Neural crest cell (in vitro differentiated cells): Measurements from ENCODE around the gene NHLRC4. TPM values are rescaled to one million over a fixed set of nuclear protein-coding genes. Genes with fewer than 3 reads are reported as not detected.

Experiments
- DNase-seq: peaks from one replicate; pipeline ENCODE4 v3.0.0; 2021; ENCODE audit warnings: low read depth, mixed read lengths, low spot score
- H3K27ac Mint-ChIP-seq: one replicate; pipeline ENCODE4 v1.8.0; 2021; ENCODE audit warnings: mild to moderate bottlenecking, mixed read lengths; ENCODE audit not compliant: unreplicated experiment
- H3K27me3 Mint-ChIP-seq: 2 replicates; pipeline ENCODE4 v1.8.0; 2021; ENCODE audit warnings: low read depth, mild to moderate bottlenecking, mixed read lengths
- H3K36me3 Mint-ChIP-seq: 2 replicates; pipeline ENCODE4 v1.8.0; 2021; ENCODE audit warnings: low read depth, mild to moderate bottlenecking, mixed read lengths
- H3K4me1 Mint-ChIP-seq: 2 replicates; pipeline ENCODE4 v1.8.0; 2021; ENCODE audit warnings: mixed read lengths
- H3K4me3 Mint-ChIP-seq: one replicate; pipeline ENCODE4 v1.8.0; 2021; ENCODE audit warnings: mild to moderate bottlenecking, mixed read lengths
- H3K9me3 Mint-ChIP-seq: 2 replicates; pipeline ENCODE4 v1.8.0; 2021; ENCODE audit warnings: mixed read lengths
- total RNA-seq: library from RNA; stranded (reverse); gene quantifications from 2 replicates; pipeline ENCODE4 v1.2.1, GENCODE V29; 2021
- TF ChIP-seq, protein P1 (sequence below): fragments of 200-600 bp; sonication (generic); conservative IDR thresholded peaks from 2 replicates; pipeline ENCODE4 v1.5.0; 2021; ENCODE audit warnings: antibody characterized with exemption, mild to moderate bottlenecking

Gene NHLRC4
- total RNA-seq, 1 donor from 2014 or later = 0.86 TPM

- Mint-ChIP-seq H3K9me3 (no peaks in the 10 kb centered on the region), H3K27ac (peak overlapping the region; percentile 35), H3K4me1 (peaks cover 2% of the 10 kb centered on the region), H3K36me3 (no peaks in the 10 kb centered on the region), H3K27me3 (no peaks in the 10 kb centered on the region), H3K4me3 (no peak overlapping the region)
- TF ChIP-seq, protein P1, sequence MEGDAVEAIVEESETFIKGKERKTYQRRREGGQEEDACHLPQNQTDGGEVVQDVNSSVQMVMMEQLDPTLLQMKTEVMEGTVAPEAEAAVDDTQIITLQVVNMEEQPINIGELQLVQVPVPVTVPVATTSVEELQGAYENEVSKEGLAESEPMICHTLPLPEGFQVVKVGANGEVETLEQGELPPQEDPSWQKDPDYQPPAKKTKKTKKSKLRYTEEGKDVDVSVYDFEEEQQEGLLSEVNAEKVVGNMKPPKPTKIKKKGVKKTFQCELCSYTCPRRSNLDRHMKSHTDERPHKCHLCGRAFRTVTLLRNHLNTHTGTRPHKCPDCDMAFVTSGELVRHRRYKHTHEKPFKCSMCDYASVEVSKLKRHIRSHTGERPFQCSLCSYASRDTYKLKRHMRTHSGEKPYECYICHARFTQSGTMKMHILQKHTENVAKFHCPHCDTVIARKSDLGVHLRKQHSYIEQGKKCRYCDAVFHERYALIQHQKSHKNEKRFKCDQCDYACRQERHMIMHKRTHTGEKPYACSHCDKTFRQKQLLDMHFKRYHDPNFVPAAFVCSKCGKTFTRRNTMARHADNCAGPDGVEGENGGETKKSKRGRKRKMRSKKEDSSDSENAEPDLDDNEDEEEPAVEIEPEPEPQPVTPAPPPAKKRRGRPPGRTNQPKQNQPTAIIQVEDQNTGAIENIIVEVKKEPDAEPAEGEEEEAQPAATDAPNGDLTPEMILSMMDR = no peak
- DNase-seq = no peak
These were observed 31.9 kb upstream of the NHLRC4 start for GRCh38 chr16:534856-535445.

DNA sequence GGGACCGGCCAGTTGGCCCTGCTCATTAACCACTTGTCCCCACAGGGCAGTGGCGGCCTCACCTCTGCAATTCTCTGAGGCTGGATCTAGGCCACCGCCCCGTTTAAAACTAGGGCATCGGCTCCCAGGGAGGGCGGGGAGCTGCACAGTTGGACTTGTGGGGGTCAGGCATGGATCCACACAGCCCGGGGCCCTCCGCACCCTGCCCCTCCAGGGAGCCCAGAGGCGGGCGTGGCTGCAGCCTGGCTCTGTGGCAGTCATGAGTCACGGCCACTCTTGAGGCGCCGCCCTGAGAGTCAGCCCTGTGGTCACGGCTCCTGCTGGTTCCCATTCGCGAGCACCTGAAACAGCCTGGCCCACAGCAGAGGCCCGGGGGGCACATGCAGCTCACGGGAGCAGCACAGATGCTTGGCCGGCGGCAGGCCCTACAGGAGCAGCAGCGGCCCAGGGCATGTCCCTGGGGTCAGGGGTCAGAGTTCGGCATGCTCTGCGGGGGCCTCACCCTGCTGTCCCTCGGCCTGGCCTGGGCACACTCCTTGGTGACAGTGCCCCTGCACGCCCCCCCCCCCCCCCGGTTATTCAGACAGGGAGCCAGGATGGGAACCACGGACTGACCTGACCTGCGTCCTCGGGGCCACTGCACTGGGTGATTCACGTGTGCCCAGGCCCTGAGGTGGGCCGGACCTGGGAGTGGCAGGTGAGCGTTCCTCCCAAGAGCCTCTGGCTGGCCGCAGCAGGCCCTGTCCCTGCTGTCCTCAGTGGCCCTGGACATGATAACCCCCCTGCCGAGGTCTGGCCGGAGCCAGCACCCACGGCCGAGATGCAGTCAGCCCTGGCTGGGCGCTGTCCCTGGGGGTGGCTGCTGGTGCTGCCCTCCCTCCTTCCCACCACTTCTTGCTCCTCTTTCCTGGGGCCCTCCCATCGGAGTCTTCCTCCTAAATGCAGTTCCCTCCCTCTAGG is 31.1 kb upstream of the NHLRC4 start:
- H3K4me3 Mint-ChIP-seq = no peak overlapping the region
- DNase-seq = no peak
- TF ChIP-seq, protein P1 = no peak
- H3K4me1 Mint-ChIP-seq = no peaks in the 10 kb centered on the region
- no peaks in the 10 kb centered on the region for H3K9me3 Mint-ChIP-seq
- no peaks in the 10 kb centered on the region for H3K36me3 Mint-ChIP-seq
- H3K27ac Mint-ChIP-seq = no peak overlapping the region
- H3K27me3 Mint-ChIP-seq = no peaks in the 10 kb centered on the region

GRCh38 chr16:536746-537145 is 30.1 kb upstream of the NHLRC4 start:
- H3K4me1 Mint-ChIP-seq = no peaks in the 10 kb centered on the region
- no peaks in the 10 kb centered on the region for H3K36me3 Mint-ChIP-seq
- H3K27ac Mint-ChIP-seq = no peak overlapping the region
- TF ChIP-seq, protein P1 = no peak
- H3K9me3 Mint-ChIP-seq = no peaks in the 10 kb centered on the region
- no peaks in the 10 kb centered on the region for H3K27me3 Mint-ChIP-seq
- H3K4me3 Mint-ChIP-seq = no peak overlapping the region
- no peak for DNase-seq

DNA sequence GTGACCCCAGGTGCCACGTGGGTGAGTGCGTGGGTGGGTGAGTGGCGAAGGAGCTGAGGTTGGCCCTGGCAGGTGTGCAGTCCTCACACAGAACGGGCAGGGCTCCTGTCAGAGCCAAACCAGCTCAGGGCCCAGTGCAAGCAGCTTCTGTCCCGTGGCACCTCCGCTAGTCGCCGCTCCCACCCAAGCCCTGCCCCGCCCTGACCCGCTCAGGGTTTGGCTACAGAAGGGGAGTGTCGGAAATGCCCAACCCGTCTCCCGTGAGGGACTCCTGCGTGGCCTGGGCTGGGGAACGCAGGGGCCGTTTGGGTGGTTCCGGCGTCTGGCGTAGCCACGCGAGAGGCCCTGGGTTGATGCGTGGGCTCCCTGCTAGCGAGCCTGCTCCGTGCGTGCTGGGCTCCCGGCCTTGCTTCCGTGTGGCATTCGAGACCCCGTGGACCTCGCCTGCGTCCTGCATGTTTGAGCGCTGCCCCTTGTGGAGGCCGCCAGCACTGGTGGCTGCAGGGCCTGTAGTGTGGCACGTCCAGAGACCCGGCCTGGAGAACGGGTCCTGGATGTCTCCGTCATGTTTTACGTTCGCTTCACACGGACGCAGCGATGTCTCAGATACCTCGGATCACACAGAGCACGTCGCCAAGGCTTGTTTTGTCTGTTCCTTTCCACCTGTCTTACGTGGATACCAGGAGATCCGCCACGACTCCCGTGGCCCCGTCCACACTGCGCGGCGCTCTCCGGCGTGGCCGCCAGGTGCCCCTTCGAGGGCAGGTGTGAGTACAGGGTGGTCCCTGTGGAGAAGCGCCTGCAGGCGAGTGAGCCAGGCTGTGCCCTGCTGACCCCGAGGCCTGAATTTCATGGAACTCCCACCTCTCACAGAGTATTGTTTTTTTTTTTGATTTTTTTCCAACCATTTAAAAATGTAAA is 29.1 kb upstream of the NHLRC4 start:
- no peaks in the 10 kb centered on the region for H3K27me3 Mint-ChIP-seq
- no peaks in the 10 kb centered on the region for H3K36me3 Mint-ChIP-seq
- no peaks in the 10 kb centered on the region for H3K4me1 Mint-ChIP-seq
- no peak for DNase-seq
- H3K9me3 Mint-ChIP-seq = no peaks in the 10 kb centered on the region
- TF ChIP-seq, protein P1 = no peak
- H3K4me3 Mint-ChIP-seq = no peak overlapping the region
- no peak overlapping the region for H3K27ac Mint-ChIP-seq

- H3K4me3 Mint-ChIP-seq = no peak overlapping the region
- H3K27ac Mint-ChIP-seq = no peak overlapping the region
- H3K9me3 Mint-ChIP-seq = no peaks in the 10 kb centered on the region
- no peaks in the 10 kb centered on the region for H3K27me3 Mint-ChIP-seq
- DNase-seq = no peak
- no peaks in the 10 kb centered on the region for H3K36me3 Mint-ChIP-seq
- no peaks in the 10 kb centered on the region for H3K4me1 Mint-ChIP-seq
- TF ChIP-seq, protein P1 = no peak
These were observed 26.8 kb upstream of the NHLRC4 start for GRCh38 chr16:539901-540530.
